Activated CD8-positive, alpha-beta memory T cell treated with anti-CD3 and anti-CD28 coated beads for 4 hours (primary cell): ENCODE results near the gene CDH20.

Experiments
- DNase-seq, 2 donors: peaks; one replicate each; pipeline ENCODE4 v3.0.0-alpha.2; 2020; ENCODE audit warnings: low read depth in 2 of 2

Gene CDH20

DNA sequence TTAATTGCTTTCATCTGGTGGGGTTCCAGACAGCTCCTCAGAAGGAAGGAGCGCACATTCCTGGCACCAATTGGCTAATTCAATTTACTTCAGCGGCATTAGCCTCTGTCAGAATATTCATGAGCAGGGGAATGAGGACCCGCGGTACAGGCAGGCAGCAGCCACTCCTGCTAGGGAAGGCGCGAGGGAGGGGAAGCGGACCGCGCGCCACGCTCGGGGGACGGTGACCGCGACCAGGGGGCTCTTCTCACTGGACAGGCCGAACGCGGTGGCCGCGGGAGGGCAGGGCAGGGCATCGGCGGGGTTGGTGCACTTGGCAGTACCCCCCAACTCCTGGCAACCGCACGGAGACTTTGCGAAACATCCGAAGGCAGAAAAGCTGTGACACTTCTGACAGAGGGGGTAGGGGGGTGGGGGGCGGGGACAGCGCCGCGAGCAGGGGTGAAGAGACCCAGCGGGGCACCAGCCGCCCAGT lies at the start of gene CDH20:
CDH20 (plus strand) TSS at position 160 of the 475 bp plus-strand sequence.
- DNase-seq: no peak

DNA sequence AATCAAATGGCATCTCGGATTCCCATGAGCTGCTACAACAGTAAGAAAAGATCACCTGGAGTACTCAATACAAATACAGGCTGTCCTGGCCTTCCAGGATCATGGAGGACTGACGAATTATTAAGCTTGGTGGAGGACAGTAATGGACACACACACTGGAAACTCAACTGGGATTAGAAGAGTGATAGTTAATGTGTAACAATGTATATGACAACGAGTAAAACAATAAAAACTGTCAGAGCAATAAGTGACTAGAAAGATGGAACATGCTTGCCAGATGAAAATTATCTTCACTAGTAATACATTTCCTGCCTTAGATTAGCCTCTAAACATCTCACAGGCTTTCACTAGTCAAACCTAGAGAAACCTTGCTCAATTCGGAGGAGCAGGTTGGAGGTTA lies 49.2 kb upstream of the CDH20 start:
- DNase-seq: no peak

DNA sequence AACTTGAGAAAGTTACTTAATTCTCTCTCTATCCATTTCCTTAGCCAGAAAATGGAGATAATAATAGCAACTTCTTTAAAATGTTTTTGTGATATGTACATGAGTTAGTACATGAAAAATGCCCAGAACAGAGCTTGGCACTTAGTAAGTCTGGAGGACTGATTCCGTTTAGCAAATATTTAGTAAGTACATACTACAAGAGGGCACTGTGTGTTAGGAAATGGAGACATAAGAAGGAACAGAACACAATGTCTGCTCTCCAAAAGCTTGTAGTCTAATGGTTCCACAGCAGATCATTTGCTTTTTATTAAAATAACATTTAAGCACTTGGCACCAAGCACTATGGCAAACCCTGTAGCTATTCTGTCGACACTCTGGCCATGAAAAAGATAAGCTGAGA lies 47.5 kb upstream of the CDH20 start:
- no peak for DNase-seq

DNA sequence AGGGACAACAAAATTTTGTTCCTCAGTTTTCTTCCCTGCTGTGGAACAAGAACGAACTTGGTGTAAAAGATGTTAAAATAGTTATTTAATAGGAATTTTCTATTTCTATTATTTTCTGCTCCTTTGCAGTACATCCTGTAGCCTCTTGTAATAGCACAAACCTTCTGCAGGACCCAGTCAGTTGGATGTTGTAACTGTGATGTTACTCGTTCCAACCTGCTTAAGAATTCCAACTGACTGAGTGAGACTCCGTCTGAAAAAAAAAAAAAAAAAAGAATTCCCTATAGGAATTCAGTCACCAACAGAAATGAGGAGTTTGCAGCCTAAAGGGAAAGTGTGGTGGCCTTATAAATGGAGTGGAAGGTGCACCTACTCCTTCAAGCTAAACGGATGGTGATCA lies 46.4 kb upstream of the CDH20 start:
- DNase-seq: no peak

DNA sequence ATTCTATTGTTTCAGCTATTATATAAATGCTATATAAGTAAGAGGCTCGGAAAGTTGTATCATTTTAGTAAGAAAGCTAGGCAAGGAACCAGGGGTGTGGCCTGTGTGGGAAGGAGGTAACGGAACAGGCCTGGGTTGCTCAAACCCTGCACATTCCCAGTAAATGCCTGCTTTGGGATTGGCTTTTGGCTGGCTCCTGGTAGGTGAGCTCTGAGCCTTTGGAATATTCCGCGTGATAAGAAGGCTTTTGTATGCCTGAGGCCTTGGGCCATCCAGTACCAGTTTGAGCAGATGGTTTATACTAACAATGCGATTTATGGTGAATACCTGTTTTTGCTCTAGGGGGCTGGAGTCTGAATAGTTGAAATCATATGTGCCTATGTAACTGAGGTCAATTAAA lies 42.6 kb upstream of the CDH20 start:
- no peak for DNase-seq

DNA sequence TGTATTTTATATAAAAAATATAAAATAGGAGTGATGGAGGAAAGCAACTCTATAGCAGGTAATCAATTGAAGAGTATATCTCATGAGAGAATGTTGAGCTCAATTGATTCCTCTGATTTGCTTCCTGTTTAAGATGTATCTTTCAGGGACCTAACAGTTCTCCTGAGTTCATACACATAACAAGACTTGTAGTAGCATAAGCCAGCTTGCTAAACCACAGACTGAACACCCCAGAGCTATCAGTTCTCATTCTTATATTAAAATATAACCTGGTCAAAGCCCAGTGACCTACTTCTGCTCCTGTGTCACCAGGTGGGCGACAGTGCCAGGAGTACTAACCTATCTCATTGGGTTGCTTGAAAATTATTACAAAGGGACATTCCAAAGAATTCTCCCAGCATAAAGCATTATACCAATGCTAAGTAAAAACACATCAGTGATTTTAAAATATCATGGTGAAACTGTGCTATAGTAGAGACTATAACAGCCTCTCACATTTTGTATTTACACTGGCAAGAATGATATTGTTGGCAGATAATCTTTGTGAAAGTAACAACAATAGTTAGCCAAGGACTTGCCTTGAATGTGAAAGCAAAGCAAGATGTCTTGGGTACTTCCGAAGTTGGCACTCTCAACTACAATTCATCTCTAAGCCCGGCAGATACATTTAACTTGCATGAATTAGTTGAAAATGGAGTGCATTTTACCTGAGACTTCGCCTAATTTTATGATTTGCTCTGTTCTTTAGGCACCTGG lies 40.8 kb upstream of the CDH20 start:
- no peak for DNase-seq

DNA sequence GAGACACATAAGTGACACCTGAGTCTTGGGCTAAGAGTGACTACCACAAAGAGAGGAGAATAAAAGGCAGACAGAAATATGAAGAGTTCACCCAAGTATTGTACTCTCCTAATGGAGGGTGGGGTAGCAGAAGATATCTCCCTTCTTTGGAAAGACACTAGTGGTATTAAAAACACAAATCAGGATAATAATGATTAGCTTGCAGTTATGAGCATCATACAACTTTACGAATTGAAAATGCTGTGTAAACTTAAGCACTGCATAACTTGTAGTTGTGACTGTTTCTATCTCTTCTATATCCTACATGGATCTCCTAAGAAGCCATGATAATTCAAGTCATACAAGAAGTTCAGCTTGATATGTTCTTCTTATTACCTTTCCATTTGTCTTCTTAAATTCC lies 38.1 kb upstream of the CDH20 start:
- DNase-seq: no peak

DNA sequence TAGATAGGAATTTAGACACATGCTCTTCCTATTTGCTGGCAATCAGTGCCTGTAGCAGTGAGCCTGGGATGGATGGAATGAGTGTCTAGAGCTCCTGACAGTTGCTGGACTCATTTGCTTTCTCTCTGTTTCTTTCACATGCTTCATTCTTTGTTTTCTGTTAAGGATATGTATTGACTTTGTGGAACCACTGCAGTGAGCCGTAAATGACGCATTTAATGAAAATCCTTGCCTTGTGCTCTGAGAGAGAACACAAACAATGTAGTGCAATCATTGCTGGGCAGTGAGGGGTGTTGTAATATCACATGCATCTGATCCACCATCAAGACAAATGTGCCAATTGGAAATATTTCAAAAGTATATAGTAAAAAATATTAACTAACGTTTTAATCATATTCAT lies 25.2 kb upstream of the CDH20 start:
- no peak for DNase-seq

DNA sequence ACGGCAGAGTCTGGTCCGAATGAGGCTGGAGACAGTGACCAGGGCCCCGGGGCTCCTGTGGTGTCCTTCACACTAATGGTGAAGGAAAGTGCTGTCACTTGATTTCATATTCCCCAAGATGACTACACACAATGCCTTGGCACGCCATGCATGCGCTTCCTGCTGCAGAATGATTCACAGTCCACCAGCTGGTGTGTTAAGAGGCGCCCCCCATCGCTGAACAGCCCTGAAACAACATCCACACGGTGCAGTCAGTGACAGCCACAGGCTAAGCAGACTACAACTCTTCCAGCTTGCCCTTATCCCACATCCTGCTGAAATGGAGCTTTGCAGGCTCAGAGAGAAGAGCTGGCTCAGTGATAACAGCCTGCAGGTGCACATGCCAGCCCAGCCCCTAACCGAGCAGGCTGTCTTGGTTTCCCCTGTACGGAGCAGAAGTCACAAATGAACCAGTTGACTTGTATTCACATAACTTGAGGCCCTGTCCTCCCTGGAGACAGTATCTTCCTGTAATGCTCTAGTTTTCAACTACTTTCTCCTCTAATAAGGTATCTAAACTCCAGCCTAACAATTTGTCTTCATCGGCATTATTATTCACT lies 24.3 kb upstream of the CDH20 start:
- DNase-seq: no peak

DNA sequence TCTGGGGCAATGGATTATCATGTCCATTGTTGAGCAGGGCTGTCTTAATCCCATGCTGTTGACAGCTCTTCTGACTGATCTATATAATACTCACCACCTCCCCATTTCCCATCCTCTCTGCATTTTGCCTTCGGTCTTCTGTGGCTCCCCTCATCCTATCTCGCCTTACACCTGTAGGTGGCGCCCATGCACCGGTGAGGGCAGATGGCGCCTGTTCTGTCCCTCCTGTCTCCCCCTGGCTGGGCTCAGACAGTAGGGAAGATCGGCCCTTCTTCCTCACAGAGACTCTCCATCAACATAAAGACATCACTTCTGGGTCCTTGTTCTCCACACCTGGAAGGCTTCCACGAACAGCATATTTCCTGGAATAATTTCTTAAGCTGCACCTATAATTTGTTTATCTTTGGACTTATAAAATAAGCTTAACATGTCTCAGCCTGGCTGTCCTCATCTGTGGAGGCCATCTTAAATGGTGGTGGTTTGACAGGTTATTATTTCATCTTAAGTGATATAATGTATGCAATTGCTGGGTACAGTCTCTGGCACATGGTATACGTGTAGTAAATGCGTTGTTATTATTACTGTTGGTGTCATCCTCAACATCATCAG lies 10.9 kb upstream of the CDH20 start:
- no peak for DNase-seq

DNA sequence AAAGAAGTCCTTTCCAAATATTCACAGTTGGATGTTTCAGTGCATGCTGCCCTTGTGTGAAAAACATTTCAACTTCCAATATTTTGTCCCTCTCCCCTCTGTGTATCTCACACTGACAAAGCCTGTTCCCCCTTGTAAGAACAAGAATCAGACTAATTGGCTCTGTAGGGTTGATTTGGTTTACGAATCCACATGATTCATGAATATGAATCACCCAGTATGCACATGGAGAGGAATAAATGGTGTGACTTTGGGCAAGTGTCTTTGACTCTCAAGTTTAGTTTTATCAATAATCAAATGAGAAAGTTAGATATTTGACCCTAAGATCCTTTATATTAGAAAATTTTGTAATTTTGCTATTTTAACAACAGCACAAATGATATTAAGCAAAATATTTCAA lies 9.3 kb upstream of the CDH20 start:
- DNase-seq: no peak

DNA sequence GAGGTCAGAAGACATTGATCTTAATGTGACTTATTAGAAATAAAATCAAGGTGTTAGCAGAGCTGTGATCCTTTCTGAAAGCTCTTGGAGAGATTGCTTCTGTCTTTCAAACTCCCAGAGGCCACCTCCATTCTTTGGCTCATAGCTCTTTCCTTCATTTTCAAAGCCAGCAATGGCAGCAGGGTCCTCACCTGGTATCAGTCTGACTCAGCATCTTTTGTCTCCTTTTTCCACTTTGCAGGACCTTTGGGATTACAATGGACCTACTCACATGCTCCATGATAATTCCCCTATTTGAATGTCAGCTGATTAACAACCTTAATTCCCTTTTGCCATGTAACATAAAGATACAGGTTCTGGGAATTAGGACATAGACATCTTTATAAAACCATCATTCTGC lies 6.8 kb upstream of the CDH20 start:
- DNase-seq: no peak

DNA sequence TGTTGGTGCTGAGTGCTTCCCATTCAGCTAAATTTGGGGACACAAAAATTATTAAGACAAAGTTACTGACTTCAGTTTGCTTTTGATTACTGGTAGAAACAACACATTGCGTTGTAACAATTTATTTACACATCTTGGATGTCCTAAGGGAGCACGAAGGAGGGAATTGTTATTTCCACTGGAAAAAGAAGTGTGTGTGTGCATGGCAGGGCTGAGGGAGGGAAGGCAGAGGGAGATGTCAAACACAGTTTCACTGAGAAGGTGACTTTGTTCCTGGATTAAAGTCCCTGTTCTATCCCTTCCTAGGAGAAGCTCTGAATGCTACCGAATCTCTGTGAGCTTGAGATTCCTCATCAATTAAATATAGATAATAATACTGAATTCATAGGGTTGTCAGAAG lies 3.8 kb upstream of the CDH20 start:
- DNase-seq: no peak

DNA sequence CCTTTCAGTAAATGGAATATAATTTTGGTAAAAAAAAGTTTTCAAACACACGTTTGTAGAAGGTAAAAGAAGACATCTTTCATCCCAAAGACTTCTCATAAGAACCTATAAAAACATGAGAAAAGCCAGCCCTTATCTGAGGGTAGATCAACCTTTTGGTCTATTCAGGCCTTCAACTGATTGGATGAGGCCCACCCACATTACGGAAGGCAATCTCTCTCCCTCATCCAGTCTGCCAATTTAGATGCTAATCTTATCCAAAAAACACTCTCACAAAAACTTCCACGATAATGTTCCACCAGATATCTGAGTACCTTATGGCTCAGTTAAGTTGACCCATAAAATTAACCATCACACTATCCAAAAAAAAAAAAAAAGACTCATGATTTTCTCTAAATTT lies 2.2 kb upstream of the CDH20 start:
- no peak for DNase-seq

DNA sequence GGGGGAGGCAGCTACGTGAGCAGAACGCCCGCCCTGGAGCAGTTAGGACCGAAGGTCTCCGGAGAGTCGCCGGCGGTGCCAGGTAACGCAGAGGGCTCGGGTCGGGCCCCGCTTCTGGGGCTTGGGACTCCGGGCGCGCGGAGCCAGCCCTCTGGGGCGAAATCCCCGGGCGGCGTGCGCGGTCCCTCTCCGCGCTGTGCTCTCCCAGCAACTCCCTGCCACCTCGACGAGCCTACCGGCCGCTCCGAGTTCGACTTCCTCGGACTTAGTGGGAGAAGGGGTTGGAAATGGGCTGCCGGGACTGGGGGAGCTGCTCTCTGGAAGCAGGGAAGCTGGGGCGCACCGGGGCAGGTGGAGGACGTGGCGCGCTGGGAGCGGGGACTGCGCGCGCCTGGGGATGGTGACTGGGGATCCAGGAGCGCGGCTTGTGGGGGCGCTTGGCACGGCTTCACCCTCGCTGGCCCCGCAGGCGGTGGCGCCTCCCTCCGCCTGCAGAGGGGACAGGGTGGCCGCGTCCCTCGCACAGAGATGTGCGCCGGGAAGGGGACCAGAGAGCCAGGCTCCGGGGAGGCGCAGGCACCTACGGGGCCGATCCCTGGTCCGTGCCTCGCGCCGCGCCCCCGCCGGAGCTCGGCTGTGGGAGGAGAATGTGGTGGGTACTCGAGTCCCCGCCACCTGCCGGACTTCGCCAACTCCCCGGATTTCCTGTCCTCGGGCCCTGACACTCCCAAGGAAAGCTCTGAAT lies 688 bp downstream of the CDH20 start:
- DNase-seq: no peak

DNA sequence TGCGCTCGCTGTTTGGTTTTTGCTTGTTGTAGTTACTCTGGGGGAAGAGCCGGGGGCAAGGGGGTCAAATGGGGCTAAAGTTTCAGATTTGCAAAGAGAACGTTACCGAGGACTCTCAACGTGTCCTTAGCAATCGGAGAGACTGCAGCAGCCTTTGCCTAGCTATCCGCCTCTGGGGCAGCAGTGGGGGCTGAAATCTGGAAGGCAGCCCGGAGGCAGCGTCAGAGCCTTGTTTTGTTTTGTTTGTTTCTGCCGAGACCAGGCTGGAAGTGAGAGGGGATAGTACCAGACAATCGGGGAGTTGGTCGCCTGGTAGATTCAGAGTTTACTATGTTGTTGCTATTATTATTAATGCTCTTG lies 1.2 kb downstream of the CDH20 start:
- DNase-seq: no peak

DNA sequence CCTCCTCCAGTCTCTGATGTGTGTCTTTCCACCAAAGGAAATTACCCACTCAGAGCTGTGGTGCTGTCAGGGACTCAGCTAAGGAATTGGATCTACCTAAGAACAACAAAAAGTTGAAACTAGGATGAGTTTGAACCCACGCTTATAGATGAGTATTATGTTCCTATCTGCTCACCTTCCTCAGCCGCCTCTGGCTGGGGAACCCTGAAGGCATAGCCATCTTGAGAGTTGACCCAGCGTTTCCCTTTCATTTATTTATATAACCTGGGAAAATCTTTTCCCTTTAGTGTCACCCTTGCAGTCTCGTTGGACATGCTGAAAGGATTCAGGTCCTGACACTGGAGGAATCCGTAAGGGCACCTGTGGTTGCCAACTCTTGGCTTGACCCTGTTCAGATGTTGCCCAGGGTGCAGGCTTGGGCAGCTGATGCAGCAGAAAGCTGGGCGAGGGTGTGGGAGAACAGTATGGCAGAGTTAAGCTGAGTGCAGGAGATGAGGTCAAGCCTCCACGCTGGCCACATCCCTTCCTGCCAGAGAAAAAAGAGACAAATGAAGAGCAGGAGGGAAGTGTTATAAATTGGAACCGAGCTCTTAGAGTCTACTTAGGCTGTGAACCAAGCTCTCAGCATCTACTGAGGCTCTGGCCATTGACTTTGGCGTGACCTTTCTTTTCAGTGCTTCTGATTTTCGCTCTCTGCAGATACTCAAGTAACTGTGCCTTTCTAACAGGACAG lies 1.9 kb downstream of the CDH20 start:
- no peak for DNase-seq

DNA sequence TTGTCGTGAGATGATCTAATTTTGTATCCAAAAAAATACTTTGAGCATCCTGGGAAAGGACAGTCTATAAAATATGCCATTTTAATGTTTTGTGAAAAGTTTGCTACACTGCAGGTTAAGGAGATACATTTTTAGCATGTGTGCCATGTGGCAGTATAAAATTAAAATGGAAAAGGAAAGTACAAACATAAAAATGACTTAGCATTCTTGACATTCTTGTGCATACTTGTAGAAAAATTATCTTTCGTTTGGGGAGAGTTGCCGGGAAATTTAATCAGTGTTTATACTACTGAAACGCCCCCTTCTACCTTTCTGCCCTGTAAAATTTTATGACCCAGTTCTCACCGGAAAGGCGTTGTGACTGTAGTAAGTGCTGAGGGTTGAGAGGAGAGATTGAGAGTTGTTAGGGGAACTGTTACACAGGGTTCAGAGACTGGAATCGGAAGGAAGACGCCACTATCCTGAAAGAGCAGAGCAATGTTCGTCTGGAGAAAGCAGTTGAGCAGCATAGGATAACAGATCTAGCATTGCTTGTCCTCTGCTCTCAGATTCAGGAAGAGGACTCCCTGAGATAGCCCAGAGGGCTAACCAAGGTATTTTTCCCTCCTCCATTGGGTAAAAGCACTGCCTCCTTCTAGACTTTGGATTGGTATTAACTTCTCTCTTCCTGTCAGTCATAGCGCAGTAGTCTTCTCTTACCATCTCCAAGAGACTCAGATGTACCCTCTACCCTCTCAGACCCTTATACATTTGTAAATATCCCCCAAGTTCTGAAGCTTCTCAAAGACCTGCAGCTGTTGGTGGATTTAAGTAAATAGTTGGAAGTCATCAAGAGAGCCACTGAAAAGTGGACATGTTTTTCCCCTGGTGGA lies 2.7 kb downstream of the CDH20 start:
- DNase-seq: no peak

DNA sequence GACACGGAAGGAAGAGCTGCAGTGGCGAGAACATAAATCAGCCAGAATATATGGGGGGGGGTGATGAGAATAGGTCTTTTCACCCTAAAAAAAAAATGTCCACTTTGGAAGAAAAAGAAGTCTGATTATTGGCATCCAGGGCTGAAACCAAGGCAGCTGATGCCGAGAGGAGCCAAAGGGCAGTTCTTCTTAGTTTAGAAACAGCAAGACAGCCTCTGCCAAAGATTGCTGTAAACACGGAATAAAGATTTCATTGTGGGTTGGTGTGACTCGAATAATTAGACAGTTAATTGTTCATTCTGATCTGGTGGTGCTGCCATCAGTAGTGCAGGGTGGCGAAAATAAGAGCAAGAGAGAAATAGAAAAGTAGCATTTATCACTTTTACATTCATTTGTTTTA lies 3.5 kb downstream of the CDH20 start:
- DNase-seq: no peak

DNA sequence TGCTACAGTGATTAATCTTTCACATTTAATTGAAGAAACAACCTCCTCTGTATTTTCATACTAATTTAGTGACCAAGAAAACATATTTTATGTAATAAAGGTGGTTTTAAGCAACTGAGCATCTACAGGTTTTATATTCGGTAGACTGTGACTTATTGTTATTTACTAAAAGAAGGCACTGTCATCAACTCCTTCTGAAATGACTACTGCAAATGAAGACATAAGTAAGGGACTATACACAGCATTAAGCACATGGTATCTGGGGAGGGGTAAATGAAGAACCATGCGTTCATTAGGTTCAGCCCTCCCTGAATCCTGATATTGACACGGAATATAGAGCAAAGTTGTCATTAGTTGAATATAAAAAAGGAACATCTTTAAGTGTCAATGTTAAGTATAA lies 4.3 kb downstream of the CDH20 start:
- no peak for DNase-seq

DNA sequence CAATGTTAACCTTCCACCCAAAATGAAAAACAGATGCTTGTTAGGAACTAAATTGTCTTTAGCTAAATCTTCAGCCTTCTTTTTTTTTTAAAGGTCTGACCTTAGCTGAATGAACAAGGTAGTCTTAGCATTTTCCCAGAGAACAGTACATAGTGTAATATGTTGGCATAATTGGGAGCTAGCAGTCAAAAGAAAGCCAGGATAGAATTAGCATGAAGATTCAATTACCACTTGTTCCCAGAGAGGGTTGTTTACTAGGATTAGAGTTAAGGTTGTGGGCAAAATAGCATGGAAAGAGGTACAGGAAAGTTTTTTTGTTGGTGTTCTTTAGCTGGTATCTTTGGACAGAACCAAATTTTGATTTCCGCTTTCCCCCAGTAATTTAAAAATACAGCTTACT lies 6.9 kb downstream of the CDH20 start:
- DNase-seq: no peak
